H1 (cell line): ENCODE results near the gene WDR53. TPM values are rescaled to one million over a fixed set of nuclear protein-coding genes. Genes with fewer than 3 reads are reported as not detected.

Source experiments
- ATF3 ChIP-seq: IDR thresholded peaks from 2 replicates; pipeline ENCODE4 v1.6.1; 2011; ENCODE audit warnings: low read depth, mild to moderate bottlenecking, low read length; ENCODE audit not compliant: insufficient read depth
- BCL11A ChIP-seq, 2 experiments: IDR thresholded peaks; one replicate each; pipeline ENCODE4 v1.6.1; 2011; ENCODE audit warnings: low read depth in 2 of 2, low read length in 2 of 2, mild to moderate bottlenecking in 2 of 2
- FOSL1 ChIP-seq: IDR thresholded peaks from 2 replicates; pipeline ENCODE4 v1.6.1; 2011; ENCODE audit warnings: mild to moderate bottlenecking, low read depth, low read length, moderate library complexity; ENCODE audit not compliant: insufficient read depth
- MAFK ChIP-seq: IDR thresholded peaks from 2 replicates; pipeline ENCODE4 v1.6.1; 2012; ENCODE audit warnings: low read depth, mild to moderate bottlenecking, improper control_type of control experiment, low read length
- POLR2AphosphoS5 ChIP-seq: IDR thresholded peaks from 2 replicates; pipeline ENCODE4 v1.6.1; 2011; ENCODE audit warnings: low read depth, low read length
- TAF1 ChIP-seq: IDR thresholded peaks from 2 replicates; pipeline ENCODE4 v1.6.1; 2011; ENCODE audit warnings: mild to moderate bottlenecking, low read depth, low read length
- polyA plus RNA-seq, 7 experiments: library from polyadenylated mRNA; depleted of rRNA in 3 of 7; stranded (reverse) in 5 of 7; unstranded in 2 of 7; fragments of >200 nt in 5 of 7; fragments of 200-250 nt in 2 of 7; gene quantifications; 1 replicate in 5 of 7; 2 replicates in 1 of 7; 4 replicates in 1 of 7; pipeline versions ENCODE4 v1.2.1 to v1.2.3, GENCODE V29; 2011 to 2013; ENCODE audit warnings: missing spikeins in 2 of 7, mixed read lengths in 2 of 7
- total RNA-seq: library from RNA; stranded (reverse); fragmentation: NEBNext Ultra II Directional; extraction: Animal tissue kit (Norgen Biotek cat#: 25700); gene quantifications from 2 replicates; pipeline ENCODE4 v1.2.1, GENCODE V29; 2021
- TF ChIP-seq, protein P1 (sequence below): fragments of 300-600 bp; sonication (generic); IDR thresholded peaks from 2 replicates; pipeline ENCODE4 v1.7.1; 2012; ENCODE audit warnings: low read length, moderate library complexity, mild to moderate bottlenecking, inconsistent platforms; ENCODE audit not compliant: insufficient replicate concordance

Gene WDR53
- total and polyA plus RNA-seq, 2 of the 8 experiments (the other 6 are each of a cell fraction or from before 2014, with no cell fraction given), result 7.4 to 18.8 TPM

DNA sequence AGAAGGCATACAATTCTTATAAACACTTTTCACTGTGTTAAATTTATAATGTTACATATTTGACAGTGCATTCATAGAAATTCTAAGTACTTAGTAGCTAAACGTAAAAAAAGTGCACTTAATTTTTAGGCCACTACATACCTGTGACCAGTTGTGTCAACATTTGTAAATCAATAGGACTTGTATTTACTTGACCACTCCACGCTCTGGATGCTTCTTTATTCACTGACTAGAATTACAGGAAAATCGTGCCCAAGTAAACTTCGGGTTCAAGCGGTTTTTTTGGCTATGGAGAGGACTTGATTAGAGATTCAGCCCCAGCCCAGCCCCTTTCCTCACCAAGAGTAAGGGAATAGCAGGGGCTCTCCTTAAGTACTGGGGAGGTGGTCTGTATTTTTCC, 21.8 kb downstream of the WDR53 start (continued):
- TF ChIP-seq, protein P1, sequence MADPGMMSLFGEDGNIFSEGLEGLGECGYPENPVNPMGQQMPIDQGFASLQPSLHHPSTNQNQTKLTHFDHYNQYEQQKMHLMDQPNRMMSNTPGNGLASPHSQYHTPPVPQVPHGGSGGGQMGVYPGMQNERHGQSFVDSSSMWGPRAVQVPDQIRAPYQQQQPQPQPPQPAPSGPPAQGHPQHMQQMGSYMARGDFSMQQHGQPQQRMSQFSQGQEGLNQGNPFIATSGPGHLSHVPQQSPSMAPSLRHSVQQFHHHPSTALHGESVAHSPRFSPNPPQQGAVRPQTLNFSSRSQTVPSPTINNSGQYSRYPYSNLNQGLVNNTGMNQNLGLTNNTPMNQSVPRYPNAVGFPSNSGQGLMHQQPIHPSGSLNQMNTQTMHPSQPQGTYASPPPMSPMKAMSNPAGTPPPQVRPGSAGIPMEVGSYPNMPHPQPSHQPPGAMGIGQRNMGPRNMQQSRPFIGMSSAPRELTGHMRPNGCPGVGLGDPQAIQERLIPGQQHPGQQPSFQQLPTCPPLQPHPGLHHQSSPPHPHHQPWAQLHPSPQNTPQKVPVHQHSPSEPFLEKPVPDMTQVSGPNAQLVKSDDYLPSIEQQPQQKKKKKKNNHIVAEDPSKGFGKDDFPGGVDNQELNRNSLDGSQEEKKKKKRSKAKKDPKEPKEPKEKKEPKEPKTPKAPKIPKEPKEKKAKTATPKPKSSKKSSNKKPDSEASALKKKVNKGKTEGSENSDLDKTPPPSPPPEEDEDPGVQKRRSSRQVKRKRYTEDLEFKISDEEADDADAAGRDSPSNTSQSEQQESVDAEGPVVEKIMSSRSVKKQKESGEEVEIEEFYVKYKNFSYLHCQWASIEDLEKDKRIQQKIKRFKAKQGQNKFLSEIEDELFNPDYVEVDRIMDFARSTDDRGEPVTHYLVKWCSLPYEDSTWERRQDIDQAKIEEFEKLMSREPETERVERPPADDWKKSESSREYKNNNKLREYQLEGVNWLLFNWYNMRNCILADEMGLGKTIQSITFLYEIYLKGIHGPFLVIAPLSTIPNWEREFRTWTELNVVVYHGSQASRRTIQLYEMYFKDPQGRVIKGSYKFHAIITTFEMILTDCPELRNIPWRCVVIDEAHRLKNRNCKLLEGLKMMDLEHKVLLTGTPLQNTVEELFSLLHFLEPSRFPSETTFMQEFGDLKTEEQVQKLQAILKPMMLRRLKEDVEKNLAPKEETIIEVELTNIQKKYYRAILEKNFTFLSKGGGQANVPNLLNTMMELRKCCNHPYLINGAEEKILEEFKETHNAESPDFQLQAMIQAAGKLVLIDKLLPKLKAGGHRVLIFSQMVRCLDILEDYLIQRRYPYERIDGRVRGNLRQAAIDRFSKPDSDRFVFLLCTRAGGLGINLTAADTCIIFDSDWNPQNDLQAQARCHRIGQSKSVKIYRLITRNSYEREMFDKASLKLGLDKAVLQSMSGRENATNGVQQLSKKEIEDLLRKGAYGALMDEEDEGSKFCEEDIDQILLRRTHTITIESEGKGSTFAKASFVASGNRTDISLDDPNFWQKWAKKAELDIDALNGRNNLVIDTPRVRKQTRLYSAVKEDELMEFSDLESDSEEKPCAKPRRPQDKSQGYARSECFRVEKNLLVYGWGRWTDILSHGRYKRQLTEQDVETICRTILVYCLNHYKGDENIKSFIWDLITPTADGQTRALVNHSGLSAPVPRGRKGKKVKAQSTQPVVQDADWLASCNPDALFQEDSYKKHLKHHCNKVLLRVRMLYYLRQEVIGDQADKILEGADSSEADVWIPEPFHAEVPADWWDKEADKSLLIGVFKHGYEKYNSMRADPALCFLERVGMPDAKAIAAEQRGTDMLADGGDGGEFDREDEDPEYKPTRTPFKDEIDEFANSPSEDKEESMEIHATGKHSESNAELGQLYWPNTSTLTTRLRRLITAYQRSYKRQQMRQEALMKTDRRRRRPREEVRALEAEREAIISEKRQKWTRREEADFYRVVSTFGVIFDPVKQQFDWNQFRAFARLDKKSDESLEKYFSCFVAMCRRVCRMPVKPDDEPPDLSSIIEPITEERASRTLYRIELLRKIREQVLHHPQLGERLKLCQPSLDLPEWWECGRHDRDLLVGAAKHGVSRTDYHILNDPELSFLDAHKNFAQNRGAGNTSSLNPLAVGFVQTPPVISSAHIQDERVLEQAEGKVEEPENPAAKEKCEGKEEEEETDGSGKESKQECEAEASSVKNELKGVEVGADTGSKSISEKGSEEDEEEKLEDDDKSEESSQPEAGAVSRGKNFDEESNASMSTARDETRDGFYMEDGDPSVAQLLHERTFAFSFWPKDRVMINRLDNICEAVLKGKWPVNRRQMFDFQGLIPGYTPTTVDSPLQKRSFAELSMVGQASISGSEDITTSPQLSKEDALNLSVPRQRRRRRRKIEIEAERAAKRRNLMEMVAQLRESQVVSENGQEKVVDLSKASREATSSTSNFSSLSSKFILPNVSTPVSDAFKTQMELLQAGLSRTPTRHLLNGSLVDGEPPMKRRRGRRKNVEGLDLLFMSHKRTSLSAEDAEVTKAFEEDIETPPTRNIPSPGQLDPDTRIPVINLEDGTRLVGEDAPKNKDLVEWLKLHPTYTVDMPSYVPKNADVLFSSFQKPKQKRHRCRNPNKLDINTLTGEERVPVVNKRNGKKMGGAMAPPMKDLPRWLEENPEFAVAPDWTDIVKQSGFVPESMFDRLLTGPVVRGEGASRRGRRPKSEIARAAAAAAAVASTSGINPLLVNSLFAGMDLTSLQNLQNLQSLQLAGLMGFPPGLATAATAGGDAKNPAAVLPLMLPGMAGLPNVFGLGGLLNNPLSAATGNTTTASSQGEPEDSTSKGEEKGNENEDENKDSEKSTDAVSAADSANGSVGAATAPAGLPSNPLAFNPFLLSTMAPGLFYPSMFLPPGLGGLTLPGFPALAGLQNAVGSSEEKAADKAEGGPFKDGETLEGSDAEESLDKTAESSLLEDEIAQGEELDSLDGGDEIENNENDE, result no peak
- TF ChIP-seq POLR2AphosphoS5, result no peak
- no peak for TF ChIP-seq FOSL1
- TF ChIP-seq ATF3, result no peak
- no peak for TF ChIP-seq MAFK
- no peak for TF ChIP-seq TAF1
- no peak for TF ChIP-seq BCL11A (IDR thresholded peaks at IDR 0.05; ENCODE audit: low read depth in 2 of 2, low read length in 2 of 2)
